Measurements from ENCODE around the gene ZNF827.

Gene ZNF827

DNA sequence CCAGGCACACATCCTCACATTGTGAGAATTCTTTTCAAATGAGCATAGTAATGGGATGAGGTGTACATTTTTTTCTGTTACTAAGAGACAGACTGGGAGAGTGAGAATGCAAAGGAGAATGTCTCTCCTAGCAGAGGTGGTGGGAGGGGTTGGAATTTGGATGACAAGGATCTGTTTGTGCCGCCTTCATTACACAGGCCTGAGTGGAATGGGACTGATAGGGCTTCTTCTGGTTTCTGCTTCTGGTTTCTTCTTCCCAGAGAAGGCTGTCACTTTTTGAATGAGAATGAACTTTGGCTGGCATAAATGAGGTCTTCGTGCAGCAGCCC, 203.3 kb downstream of the ZNF827 start:
- Histone ChIP-seq H3K79me2 (ENCODE audit: insufficient read depth, low read length) (no peaks in the 10 kb centered on the region), H3K9ac (ENCODE audit: low read depth, low read length, poor library complexity, severe bottlenecking) (no peak overlapping the region), H3K4me2 (ENCODE audit: low read depth, low read length, poor library complexity, severe bottlenecking) (no peak overlapping the region), H3K4me3 (ENCODE audit: low read length, poor library complexity, severe bottlenecking) (no peak overlapping the region), H2AFZ (ENCODE audit: low read length) (no peak overlapping the region), H3K4me1 (ENCODE audit: insufficient read depth, low read length, poor library complexity, severe bottlenecking) (no peaks in the 10 kb centered on the region), H4K20me1 (ENCODE audit: insufficient read depth, low read length, poor library complexity, severe bottlenecking) (no peaks in the 10 kb centered on the region), H3K36me3 (ENCODE audit: insufficient read depth, low read length) (no peaks in the 10 kb centered on the region), H3F3A (ENCODE audit: low read depth) (no peaks in the 10 kb centered on the region), H3K9me3 (ENCODE audit: insufficient read depth, low read depth, low read length) (no peaks in the 10 kb centered on the region), H3K27me3 (ENCODE audit: insufficient read depth, low read length, poor library complexity, severe bottlenecking) (no peaks in the 10 kb centered on the region), H3K9me2 (replicated peaks; ENCODE audit: low read depth, low read length) (no peaks in the 10 kb centered on the region)
- TF ChIP-seq EZH2phosphoT487 (IDR thresholded peaks at IDR 0.05; ENCODE audit: borderline replicate concordance) (no peak), CTCF (conservative IDR thresholded peaks at IDR 0.05; ENCODE audit: low read length) (no peak)

- Histone ChIP-seq H3K79me2 (ENCODE audit: insufficient read depth, low read length) (no peaks in the 10 kb centered on the region), H3K4me1 (ENCODE audit: insufficient read depth, low read length, poor library complexity, severe bottlenecking) (no peaks in the 10 kb centered on the region), H3K9me3 (ENCODE audit: insufficient read depth, low read depth, low read length) (no peaks in the 10 kb centered on the region), H3F3A (ENCODE audit: low read depth) (no peaks in the 10 kb centered on the region), H3K9me2 (replicated peaks; ENCODE audit: low read depth, low read length) (no peaks in the 10 kb centered on the region), H3K4me3 (ENCODE audit: low read length, poor library complexity, severe bottlenecking) (no peak overlapping the region), H3K4me2 (ENCODE audit: low read depth, low read length, poor library complexity, severe bottlenecking) (no peak overlapping the region), H2AFZ (ENCODE audit: low read length) (no peak overlapping the region), H3K27me3 (ENCODE audit: insufficient read depth, low read length, poor library complexity, severe bottlenecking) (no peaks in the 10 kb centered on the region), H3K9ac (ENCODE audit: low read depth, low read length, poor library complexity, severe bottlenecking) (no peak overlapping the region), H4K20me1 (ENCODE audit: insufficient read depth, low read length, poor library complexity, severe bottlenecking) (no peaks in the 10 kb centered on the region), H3K36me3 (ENCODE audit: insufficient read depth, low read length) (no peaks in the 10 kb centered on the region)
- TF ChIP-seq EZH2phosphoT487 (IDR thresholded peaks at IDR 0.05; ENCODE audit: borderline replicate concordance) = no peak
- no peak for TF ChIP-seq CTCF (conservative IDR thresholded peaks at IDR 0.05; ENCODE audit: low read length)
Measured at GRCh38 chr4:145734576-145735346, 203.9 kb downstream of the ZNF827 start.

DNA sequence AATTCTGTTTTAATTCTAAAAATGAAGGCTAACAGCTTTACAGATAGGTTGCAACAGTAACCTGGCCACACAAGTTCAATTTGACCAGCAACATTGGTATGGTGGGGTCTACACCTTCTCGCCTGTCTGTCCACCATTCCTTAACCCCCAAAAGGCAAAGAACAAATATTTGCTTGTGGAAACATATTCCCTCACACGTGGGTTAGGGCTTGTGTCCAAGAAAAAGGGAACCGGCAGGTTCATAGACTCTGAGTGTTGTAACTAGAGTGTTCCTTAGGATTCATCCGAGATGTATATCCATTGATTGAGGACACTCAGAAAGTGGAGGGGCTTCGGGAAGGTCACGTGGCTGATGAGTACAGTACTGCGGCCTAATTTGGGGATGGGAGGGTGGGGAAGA, 204.6 kb downstream of the ZNF827 start:
- Histone ChIP-seq H4K20me1 (ENCODE audit: insufficient read depth, low read length, poor library complexity, severe bottlenecking) (no peaks in the 10 kb centered on the region), H3K9me2 (replicated peaks; ENCODE audit: low read depth, low read length) (no peaks in the 10 kb centered on the region), H3K4me3 (ENCODE audit: low read length, poor library complexity, severe bottlenecking) (no peak overlapping the region), H3K79me2 (ENCODE audit: insufficient read depth, low read length) (no peaks in the 10 kb centered on the region), H3F3A (ENCODE audit: low read depth) (no peaks in the 10 kb centered on the region), H3K9me3 (ENCODE audit: insufficient read depth, low read depth, low read length) (no peaks in the 10 kb centered on the region), H2AFZ (ENCODE audit: low read length) (no peak overlapping the region), H3K9ac (ENCODE audit: low read depth, low read length, poor library complexity, severe bottlenecking) (no peak overlapping the region), H3K4me2 (ENCODE audit: low read depth, low read length, poor library complexity, severe bottlenecking) (no peak overlapping the region), H3K27me3 (ENCODE audit: insufficient read depth, low read length, poor library complexity, severe bottlenecking) (no peaks in the 10 kb centered on the region), H3K4me1 (ENCODE audit: insufficient read depth, low read length, poor library complexity, severe bottlenecking) (no peaks in the 10 kb centered on the region), H3K36me3 (ENCODE audit: insufficient read depth, low read length) (no peaks in the 10 kb centered on the region)
- no peak for TF ChIP-seq CTCF (conservative IDR thresholded peaks at IDR 0.05; ENCODE audit: low read length)
- no peak for TF ChIP-seq EZH2phosphoT487 (IDR thresholded peaks at IDR 0.05; ENCODE audit: borderline replicate concordance)

Data from Loucy (cell line).